HS-5 (cell line): ENCODE results near the gene FBLN7.

Experiments
- DNase-seq: peaks from one replicate; pipeline ENCODE4 v3.0.0-alpha.2; 2012; ENCODE audit warnings: low read depth

FBLN7 gene

GRCh38 chr2:112140899-112141625, 2.9 kb downstream of the FBLN7 start:
- DNase-seq = no peak

- no peak for DNase-seq
Observed at GRCh38 chr2:112141626-112142007, 3.4 kb downstream of the FBLN7 start.

- no peak for DNase-seq
Observed at GRCh38 chr2:112142525-112143078, 4.4 kb downstream of the FBLN7 start.

- no peak for DNase-seq
Observed at GRCh38 chr2:112143150-112143549, 5.0 kb downstream of the FBLN7 start.

- no peak for DNase-seq
Observed at GRCh38 chr2:112144966-112145365, 6.8 kb downstream of the FBLN7 start.

- no peak for DNase-seq
Observed at GRCh38 chr2:112147382-112148168, 9.4 kb downstream of the FBLN7 start.

GRCh38 chr2:112148477-112148876, 10.3 kb downstream of the FBLN7 start:
- DNase-seq = no peak

- DNase-seq = no peak
Observed at GRCh38 chr2:112149194-112149593, 11.0 kb downstream of the FBLN7 start.

GRCh38 chr2:112149866-112150435, 11.8 kb downstream of the FBLN7 start:
- no peak for DNase-seq

GRCh38 chr2:112150447-112150846, 12.3 kb downstream of the FBLN7 start:
- DNase-seq = peak; percentile 96

- DNase-seq = no peak
Observed at GRCh38 chr2:112150851-112151250, 12.7 kb downstream of the FBLN7 start.

GRCh38 chr2:112151271-112151670, 13.1 kb downstream of the FBLN7 start:
- no peak for DNase-seq

GRCh38 chr2:112151701-112152440, 13.7 kb downstream of the FBLN7 start:
- no peak for DNase-seq

GRCh38 chr2:112152476-112153178, 14.4 kb downstream of the FBLN7 start:
- no peak for DNase-seq

- DNase-seq = no peak
Observed at GRCh38 chr2:112153179-112153490, 14.9 kb downstream of the FBLN7 start.

- no peak for DNase-seq
Observed at GRCh38 chr2:112153501-112153900, 15.3 kb downstream of the FBLN7 start.

GRCh38 chr2:112154246-112155117, 16.3 kb downstream of the FBLN7 start:
- no peak for DNase-seq

- no peak for DNase-seq
Observed at GRCh38 chr2:112155331-112156151, 17.4 kb downstream of the FBLN7 start.

GRCh38 chr2:112156152-112156986, 18.2 kb downstream of the FBLN7 start:
- DNase-seq = no peak
